VCaP (cell line): ENCODE results near the gene RND2.
A peak's percentile ranks its signal among the peaks of the same experiment; 100 is the strongest.

Experiments used
- H3K27ac ChIP-seq: fragments of 450-650 bp; 2 replicates; pipeline ENCODE4 v1.5.1; 2017
- CTCF ChIP-seq: fragments of 450-650 bp; conservative IDR thresholded peaks from 2 replicates; pipeline ENCODE4 v1.5.1; 2017; ENCODE audit warnings: mild to moderate bottlenecking, moderate library complexity

The RND2 gene

GRCh38 chr17:43018008-43018853 lies 6.8 kb upstream of the RND2 start:
- TF ChIP-seq CTCF: no peak
- no peak overlapping the region for H3K27ac ChIP-seq

- no peak for TF ChIP-seq CTCF
- H3K27ac ChIP-seq: no peak overlapping the region
These were observed 6.1 kb upstream of the RND2 start for GRCh38 chr17:43018932-43019331.

GRCh38 chr17:43019418-43019817 lies 5.6 kb upstream of the RND2 start:
- no peak overlapping the region for H3K27ac ChIP-seq
- no peak for TF ChIP-seq CTCF

GRCh38 chr17:43020030-43020621 lies 4.9 kb upstream of the RND2 start:
- TF ChIP-seq CTCF: no peak
- peak overlapping the region; percentile 81 for H3K27ac ChIP-seq

- no peak for TF ChIP-seq CTCF
- peak overlapping the region; percentile 81 for H3K27ac ChIP-seq
These were observed 4.0 kb upstream of the RND2 start for GRCh38 chr17:43020789-43021740.

GRCh38 chr17:43021741-43022512 lies 3.1 kb upstream of the RND2 start, which contains the start of gene VAT1:
TSS of gene VAT1 (minus strand) at chr17:43022385. CDS start at chr17:43022322, 63 bp downstream.
- TF ChIP-seq CTCF: peak; percentile 21; the same call in 1 of the 2 replicates
- peak within 1 kb of the TSS; percentile 81 for H3K27ac ChIP-seq
